ENCODE data around the gene MAGI2. TPM values are rescaled to one million over a fixed set of nuclear protein-coding genes. Genes with fewer than 3 reads are reported as not detected.

Gene MAGI2
- total and polyA plus RNA-seq, 2 donors from 2014 or later = 4.4 to 9.0 TPM

GRCh38 chr7:78172267-78172757 lies 1281.2 kb downstream of the MAGI2 start:
- intact Hi-C loops (cut with DNase I) = no loop called here
- Histone ChIP-seq H3K4me3 (ENCODE audit: low read length in 3 of 3) (no peak overlapping the region), H3K27ac (ENCODE audit: low read depth in 2 of 2, low read length in 2 of 2) (no peak overlapping the region), H3K4me1 (ENCODE audit: control insufficient read depth in 2 of 3, insufficient read depth in 2 of 3, low read depth in 1 of 3, low read length in 3 of 3) (no peaks in the 10 kb centered on the region), H3K9ac (ENCODE audit: low read length in 3 of 3) (no peak overlapping the region), H3K9me3 (ENCODE audit: control insufficient read depth in 2 of 3, insufficient read depth in 1 of 3, low read length in 3 of 3) (no peaks in the 10 kb centered on the region), H3K36me3 (ENCODE audit: control insufficient read depth in 2 of 3, insufficient read depth in 3 of 3, low read length in 3 of 3) (no peaks in the 10 kb centered on the region), H3K27me3 (ENCODE audit: control insufficient read depth, insufficient read depth, low read length) (no peaks in the 10 kb centered on the region)
- DNase-seq (no peak), FAIRE-seq (no peak)
- TF ChIP-seq CTCF (IDR thresholded peaks at IDR 0.05; ENCODE audit: borderline replicate concordance, extremely low read depth, insufficient read depth) = no peak

GRCh38 chr7:78171398-78171797 lies 1282.1 kb downstream of the MAGI2 start:
- intact Hi-C loops (cut with DNase I) = no loop called here
- H3K27me3 ChIP-seq (ENCODE audit: control insufficient read depth, insufficient read depth, low read length) = no peaks in the 10 kb centered on the region
- TF ChIP-seq CTCF (IDR thresholded peaks at IDR 0.05; ENCODE audit: borderline replicate concordance, extremely low read depth, insufficient read depth) = no peak
- H3K4me3 ChIP-seq (ENCODE audit: low read length in 3 of 3) = no peak overlapping the region
- no peak for FAIRE-seq
- H3K9me3 ChIP-seq (ENCODE audit: control insufficient read depth in 2 of 3, insufficient read depth in 1 of 3, low read length in 3 of 3) = no peaks in the 10 kb centered on the region
- no peak overlapping the region for H3K9ac ChIP-seq (ENCODE audit: low read length in 3 of 3)
- DNase-seq = no peak
- H3K4me1 ChIP-seq (ENCODE audit: control insufficient read depth in 2 of 3, insufficient read depth in 2 of 3, low read depth in 1 of 3, low read length in 3 of 3) = no peaks in the 10 kb centered on the region
- no peak overlapping the region for H3K27ac ChIP-seq (ENCODE audit: low read depth in 2 of 2, low read length in 2 of 2)
- no peaks in the 10 kb centered on the region for H3K36me3 ChIP-seq (ENCODE audit: control insufficient read depth in 2 of 3, insufficient read depth in 3 of 3, low read length in 3 of 3)

GRCh38 chr7:78170815-78171214 lies 1282.7 kb downstream of the MAGI2 start:
- H3K27me3 ChIP-seq (ENCODE audit: control insufficient read depth, insufficient read depth, low read length) = no peaks in the 10 kb centered on the region
- FAIRE-seq (no peak), DNase-seq (no peak)
- no peak overlapping the region for H3K9ac ChIP-seq (ENCODE audit: low read length in 3 of 3)
- no peak overlapping the region for H3K4me3 ChIP-seq (ENCODE audit: low read length in 3 of 3)
- H3K4me1 ChIP-seq (ENCODE audit: control insufficient read depth in 2 of 3, insufficient read depth in 2 of 3, low read depth in 1 of 3, low read length in 3 of 3) = no peaks in the 10 kb centered on the region
- intact Hi-C loops (cut with DNase I) = no loop called here
- H3K36me3 ChIP-seq (ENCODE audit: control insufficient read depth in 2 of 3, insufficient read depth in 3 of 3, low read length in 3 of 3) = no peaks in the 10 kb centered on the region
- no peaks in the 10 kb centered on the region for H3K9me3 ChIP-seq (ENCODE audit: control insufficient read depth in 2 of 3, insufficient read depth in 1 of 3, low read length in 3 of 3)
- TF ChIP-seq CTCF (IDR thresholded peaks at IDR 0.05; ENCODE audit: borderline replicate concordance, extremely low read depth, insufficient read depth) = no peak
- no peak overlapping the region for H3K27ac ChIP-seq (ENCODE audit: low read depth in 2 of 2, low read length in 2 of 2)

GRCh38 chr7:78169992-78170391 lies 1283.5 kb downstream of the MAGI2 start:
- H3K4me1 ChIP-seq (ENCODE audit: control insufficient read depth in 2 of 3, insufficient read depth in 2 of 3, low read depth in 1 of 3, low read length in 3 of 3) = no peaks in the 10 kb centered on the region
- intact Hi-C loops (cut with DNase I) = no loop called here
- no peak overlapping the region for H3K4me3 ChIP-seq (ENCODE audit: low read length in 3 of 3)
- no peaks in the 10 kb centered on the region for H3K9me3 ChIP-seq (ENCODE audit: control insufficient read depth in 2 of 3, insufficient read depth in 1 of 3, low read length in 3 of 3)
- no peak overlapping the region for H3K9ac ChIP-seq (ENCODE audit: low read length in 3 of 3)
- no peak overlapping the region for H3K27ac ChIP-seq (ENCODE audit: low read depth in 2 of 2, low read length in 2 of 2)
- H3K27me3 ChIP-seq (ENCODE audit: control insufficient read depth, insufficient read depth, low read length) = no peaks in the 10 kb centered on the region
- no peak for TF ChIP-seq CTCF (IDR thresholded peaks at IDR 0.05; ENCODE audit: borderline replicate concordance, extremely low read depth, insufficient read depth)
- DNase-seq (no peak), FAIRE-seq (no peak)
- H3K36me3 ChIP-seq (ENCODE audit: control insufficient read depth in 2 of 3, insufficient read depth in 3 of 3, low read length in 3 of 3) = no peaks in the 10 kb centered on the region
